IPS-18a (cell line): ENCODE measurements around the gene ZNF254.

Experiments
- H3K27ac ChIP-seq: one replicate; pipeline ENCODE4 v1.5.1; 2013; ENCODE audit warnings: low read length
- H3K27me3 ChIP-seq: one replicate; pipeline ENCODE4 v1.6.1; 2013; ENCODE audit warnings: mild to moderate bottlenecking, low read length; ENCODE audit not compliant: control insufficient read depth, insufficient read depth
- H3K36me3 ChIP-seq: one replicate; pipeline ENCODE4 v1.6.1; 2013; ENCODE audit warnings: low read depth, low read length; ENCODE audit not compliant: control insufficient read depth
- H3K4me1 ChIP-seq: one replicate; pipeline ENCODE4 v1.6.1; 2013; ENCODE audit warnings: low read depth, low read length; ENCODE audit not compliant: control insufficient read depth
- H3K4me3 ChIP-seq: one replicate; pipeline ENCODE4 v1.5.1; 2013; ENCODE audit warnings: low read length
- H3K9ac ChIP-seq: one replicate; pipeline ENCODE4 v1.6.1; 2013; ENCODE audit warnings: mild to moderate bottlenecking, low read length, moderate library complexity
- H3K9me3 ChIP-seq: one replicate; pipeline ENCODE4 v1.6.1; 2013; ENCODE audit warnings: low read depth, low read length; ENCODE audit not compliant: control insufficient read depth

ZNF254 gene

DNA sequence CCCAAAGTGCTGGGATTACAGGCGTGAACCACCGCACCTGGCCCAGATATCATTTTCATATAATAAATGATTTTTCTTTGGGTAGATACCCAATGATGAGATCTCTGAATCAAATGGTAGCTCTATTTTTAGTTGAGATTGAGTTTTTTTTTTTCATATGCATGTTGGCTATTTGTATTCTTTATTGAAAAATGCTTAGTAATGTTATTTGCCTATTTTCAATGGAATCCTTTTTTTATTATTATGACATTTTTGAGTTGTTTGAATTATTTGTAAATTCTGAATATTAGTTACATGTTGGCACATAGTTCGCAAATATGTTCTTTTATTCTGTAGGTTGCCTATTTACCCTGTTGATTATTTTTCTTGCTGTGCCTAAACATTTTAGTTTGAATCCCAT, 55.8 kb downstream of the ZNF254 start:
- H3K27ac ChIP-seq = no peak overlapping the region
- H3K36me3 ChIP-seq = no peaks in the 10 kb centered on the region
- H3K4me1 ChIP-seq = no peaks in the 10 kb centered on the region
- H3K4me3 ChIP-seq = no peak overlapping the region
- no peaks in the 10 kb centered on the region for H3K27me3 ChIP-seq
- H3K9me3 ChIP-seq = peaks cover 47% of the 10 kb centered on the region
- H3K9ac ChIP-seq = no peak overlapping the region

DNA sequence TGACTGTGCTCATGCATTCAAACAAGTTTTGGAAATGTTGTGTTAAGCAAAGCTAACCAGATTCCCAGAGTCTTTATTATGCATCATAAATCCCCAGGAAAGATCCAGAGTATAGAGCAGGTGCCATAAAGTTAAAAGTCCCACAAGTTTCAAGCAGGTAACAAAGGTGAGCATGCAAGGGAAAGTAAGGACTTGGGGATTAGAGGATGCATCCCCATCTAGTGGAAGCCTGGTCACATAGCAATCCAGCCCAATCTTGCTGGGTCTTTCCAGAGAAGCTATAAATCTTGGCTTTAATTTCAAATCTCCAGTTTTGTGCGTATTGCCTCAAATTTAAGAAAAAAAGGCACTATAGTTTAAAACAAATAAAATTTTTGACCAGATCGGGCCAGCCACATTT, 72.7 kb downstream of the ZNF254 start:
- Histone ChIP-seq H3K4me3 (no peak overlapping the region), H3K27ac (no peak overlapping the region), H3K36me3 (no peaks in the 10 kb centered on the region), H3K9ac (no peak overlapping the region), H3K4me1 (no peaks in the 10 kb centered on the region), H3K9me3 (peaks cover 69% of the 10 kb centered on the region), H3K27me3 (no peaks in the 10 kb centered on the region)

DNA sequence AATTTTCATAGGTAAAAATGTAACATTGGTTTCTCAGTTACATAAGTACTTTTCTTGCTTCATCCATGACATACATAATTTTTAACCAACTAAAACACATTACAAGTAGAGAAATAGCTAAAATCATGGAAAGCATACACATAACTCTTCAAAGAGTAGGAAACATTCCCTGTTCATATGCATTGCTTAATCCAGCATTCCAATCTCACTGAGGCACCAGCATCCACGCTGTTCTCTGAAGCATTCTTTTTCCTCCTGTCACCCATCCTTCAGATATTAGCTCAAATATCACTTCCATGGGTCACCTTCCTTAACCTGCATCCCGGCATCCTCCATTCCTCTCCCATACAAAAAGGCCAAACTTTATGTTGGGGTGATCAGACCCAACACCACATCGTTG, 79.1 kb downstream of the ZNF254 start:
- H3K4me3 ChIP-seq = no peak overlapping the region
- peaks cover 80% of the 10 kb centered on the region for H3K9me3 ChIP-seq
- no peaks in the 10 kb centered on the region for H3K36me3 ChIP-seq
- H3K9ac ChIP-seq = no peak overlapping the region
- no peak overlapping the region for H3K27ac ChIP-seq
- no peaks in the 10 kb centered on the region for H3K4me1 ChIP-seq
- H3K27me3 ChIP-seq = no peaks in the 10 kb centered on the region

DNA sequence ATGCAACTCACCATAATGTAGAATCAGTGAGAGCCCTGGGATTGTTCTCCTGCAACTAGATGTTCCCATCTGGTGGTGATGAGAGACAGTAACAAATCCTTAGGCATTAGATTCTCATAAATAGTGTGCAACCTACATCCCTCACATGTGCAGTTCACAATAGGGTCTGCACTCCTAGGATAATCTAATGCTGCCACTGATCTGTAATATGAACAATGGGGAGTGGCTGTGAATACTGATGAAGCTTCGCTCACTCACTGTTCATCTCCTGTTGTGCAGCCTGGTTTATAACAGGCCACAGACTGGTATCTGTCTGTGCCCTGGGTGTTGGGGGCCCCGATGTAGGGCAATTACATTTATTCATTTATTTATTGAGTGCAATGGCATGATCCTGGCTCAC, 86.9 kb downstream of the ZNF254 start:
- Histone ChIP-seq H3K9ac (no peak overlapping the region), H3K27me3 (no peaks in the 10 kb centered on the region), H3K27ac (no peak overlapping the region), H3K36me3 (no peaks in the 10 kb centered on the region), H3K4me1 (no peaks in the 10 kb centered on the region), H3K9me3 (peaks cover 64% of the 10 kb centered on the region), H3K4me3 (no peak overlapping the region)

DNA sequence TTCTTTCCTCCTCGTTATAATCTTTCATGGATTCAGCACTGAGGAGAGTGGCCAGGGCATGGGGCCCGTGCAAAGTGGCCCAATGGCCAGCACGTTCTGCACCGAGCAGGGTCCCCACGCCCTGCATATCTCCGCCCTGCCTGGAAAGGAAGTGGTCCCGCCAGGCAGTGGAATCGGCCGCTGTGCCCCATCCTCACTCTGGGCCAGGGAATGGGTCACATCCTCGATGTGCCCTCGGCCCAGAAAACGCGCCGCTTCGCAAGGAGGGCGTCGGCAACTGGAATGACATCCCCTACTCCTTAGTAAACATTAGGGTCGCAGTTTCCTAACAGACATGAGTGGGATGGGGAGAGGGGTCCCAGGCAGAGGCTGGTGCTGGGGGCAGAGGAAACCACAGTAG, 90.7 kb downstream of the ZNF254 start:
- H3K9me3 ChIP-seq = peaks cover 51% of the 10 kb centered on the region
- no peak overlapping the region for H3K9ac ChIP-seq
- no peaks in the 10 kb centered on the region for H3K36me3 ChIP-seq
- no peaks in the 10 kb centered on the region for H3K27me3 ChIP-seq
- no peak overlapping the region for H3K27ac ChIP-seq
- no peak overlapping the region for H3K4me3 ChIP-seq
- no peaks in the 10 kb centered on the region for H3K4me1 ChIP-seq

DNA sequence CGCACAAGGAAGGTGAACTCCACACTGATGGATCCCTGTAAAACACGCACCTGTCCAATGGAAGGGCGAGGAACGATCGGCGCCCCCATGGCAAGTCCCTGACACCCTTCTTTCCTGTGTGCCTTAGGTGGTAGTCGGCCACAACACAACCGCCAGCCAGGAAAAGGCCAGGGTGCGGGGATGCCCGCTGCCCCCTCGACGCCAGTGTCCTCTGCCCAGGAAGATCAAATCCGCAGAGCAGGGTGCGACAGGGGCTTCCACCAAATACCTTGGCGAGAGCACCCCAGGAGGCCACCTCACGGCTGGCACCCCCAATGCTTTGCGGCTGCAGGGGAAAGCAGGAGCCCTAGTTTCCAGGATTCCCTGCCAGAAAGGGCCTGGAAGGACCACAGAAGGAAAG, 91.2 kb downstream of the ZNF254 start:
- no peaks in the 10 kb centered on the region for H3K27me3 ChIP-seq
- no peak overlapping the region for H3K4me3 ChIP-seq

More for the DNA sequence above, 91.2 kb downstream of the ZNF254 start:
- no peaks in the 10 kb centered on the region for H3K36me3 ChIP-seq
- H3K9me3 ChIP-seq = peaks cover 47% of the 10 kb centered on the region
- H3K4me1 ChIP-seq = no peaks in the 10 kb centered on the region
- H3K9ac ChIP-seq = no peak overlapping the region
- H3K27ac ChIP-seq = no peak overlapping the region
